NCI-H774 (cell line): Measurements from ENCODE around the gene MMUT.
"Not testable (repeated sequence)": the region's sequence is repeated elsewhere in the genome, so short reads cannot be mapped to it uniquely, and the experiment has no call there.

Experiments used
- DNase-seq: peaks from one replicate; lab custom pipeline; 2025; lab: John Stamatoyannopoulos, UW

The MMUT gene

DNA sequence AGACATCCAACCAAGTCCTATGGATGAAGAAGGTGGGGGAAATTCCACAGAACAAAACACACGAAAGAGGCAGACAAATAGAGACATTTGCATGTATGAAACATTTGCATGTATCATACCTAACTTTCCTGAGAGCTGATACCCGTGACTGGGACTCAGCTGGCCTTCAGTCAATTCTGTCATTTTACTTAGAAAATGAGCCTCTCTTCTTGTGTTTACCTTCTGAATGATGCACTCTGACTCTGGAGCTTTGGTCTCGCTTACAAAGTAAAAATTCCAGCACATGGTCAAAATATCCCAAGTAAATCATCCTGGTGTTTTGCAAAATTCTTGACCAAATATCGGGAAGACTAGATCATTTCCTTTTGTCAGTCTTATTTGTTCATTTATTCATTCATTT, 46.9 kb downstream of the MMUT start:
- DNase-seq = no peak

DNA sequence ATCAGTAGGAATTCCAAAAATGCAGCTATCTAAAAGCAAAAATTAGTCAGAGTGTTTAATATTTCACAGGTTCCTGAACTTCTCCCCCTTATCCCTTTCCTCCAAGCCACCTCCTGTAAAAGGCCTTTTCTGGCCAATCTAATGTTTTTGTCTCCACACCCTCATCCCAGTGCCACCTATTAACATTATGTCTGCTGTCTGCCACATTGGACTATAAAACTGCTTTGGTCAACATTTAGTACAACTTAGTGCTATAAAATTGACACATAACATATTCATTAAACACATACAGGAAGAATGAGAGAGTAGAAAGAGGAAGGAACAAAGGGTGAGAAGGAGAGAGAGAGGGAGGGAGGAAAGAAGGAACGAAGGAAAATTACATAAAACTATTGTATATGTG, 47.7 kb downstream of the MMUT start:
- no peak for DNase-seq

DNA sequence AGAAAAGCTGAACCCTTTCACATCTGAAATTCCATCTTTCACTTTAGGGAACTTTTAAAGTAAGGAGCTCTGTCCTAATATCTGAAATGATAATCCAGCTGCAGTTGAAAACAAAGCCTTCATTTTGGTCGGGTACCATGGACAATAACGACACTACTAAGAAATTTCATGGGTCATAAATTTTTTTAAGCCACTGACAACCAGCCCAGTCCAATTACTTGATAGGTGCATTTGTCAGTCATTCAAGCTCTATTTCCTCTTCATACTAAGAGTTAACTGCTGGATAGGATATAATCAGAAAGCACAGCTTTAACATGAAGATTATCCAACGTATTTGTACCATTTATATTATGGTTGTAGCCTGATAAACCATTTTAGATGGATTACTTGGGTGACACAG, 52.5 kb downstream of the MMUT start:
- no peak for DNase-seq

DNA sequence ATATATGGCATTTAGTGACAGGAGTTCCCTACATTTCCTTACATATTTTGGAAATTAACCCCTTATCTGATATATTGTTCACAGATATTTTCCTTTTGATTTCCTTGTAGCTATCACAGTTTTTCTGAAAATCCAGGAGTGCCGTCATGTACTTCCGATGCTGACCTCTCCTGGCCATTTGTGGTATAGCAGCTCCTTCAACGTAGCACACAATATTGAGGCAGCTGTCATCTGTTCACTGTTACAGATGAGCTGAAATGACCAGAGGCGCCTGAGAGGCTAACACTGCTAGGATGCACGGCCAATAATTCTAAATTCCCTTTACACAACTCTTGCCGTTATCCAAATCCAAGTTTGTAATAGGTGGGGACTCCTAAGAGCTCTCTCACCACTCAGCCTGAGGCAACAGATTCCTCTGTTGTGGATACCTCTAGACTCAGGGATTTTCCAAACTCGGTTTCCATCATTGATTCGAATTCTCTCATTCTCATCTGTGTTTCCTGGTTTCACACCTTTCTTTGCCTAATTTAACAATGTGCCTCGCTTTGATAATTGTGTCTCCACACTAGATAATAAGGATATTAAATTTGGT, 53.0 kb downstream of the MMUT start:
- peak; percentile 59 for DNase-seq

DNA sequence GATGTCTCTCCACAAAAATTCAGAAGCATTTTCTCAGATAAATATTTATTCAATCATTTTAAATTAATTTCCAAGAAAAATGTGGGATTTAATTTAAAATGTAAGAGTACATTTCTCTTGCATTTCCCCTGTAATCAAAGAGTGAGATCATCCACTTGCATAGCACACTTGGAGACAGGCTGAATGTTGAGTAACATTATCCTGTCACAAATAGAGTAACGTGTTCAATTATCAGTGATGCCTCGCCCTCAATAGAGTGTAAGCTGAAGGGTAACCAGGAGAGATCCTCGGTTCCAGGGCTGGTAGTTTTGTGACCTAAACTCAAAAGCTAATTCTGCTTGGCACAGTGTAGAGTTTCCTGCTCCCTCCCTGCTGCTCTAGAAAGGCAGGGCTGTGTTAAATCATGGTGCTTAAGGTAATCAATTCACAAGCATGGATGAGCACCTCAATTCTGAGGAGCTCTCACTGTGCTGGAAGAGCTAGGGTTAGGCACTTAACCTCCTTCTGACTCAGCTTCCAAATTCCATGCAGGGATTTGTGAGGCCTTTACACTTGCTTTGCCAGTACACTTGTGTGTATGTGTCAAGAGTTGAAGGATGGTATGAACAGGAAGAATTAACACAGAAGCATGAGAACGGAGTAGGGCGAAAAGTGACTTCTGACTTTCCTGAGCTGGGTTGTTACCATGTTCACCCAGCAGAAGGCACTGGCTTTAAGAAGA, 56.6 kb downstream of the MMUT start:
- DNase-seq = no peak

DNA sequence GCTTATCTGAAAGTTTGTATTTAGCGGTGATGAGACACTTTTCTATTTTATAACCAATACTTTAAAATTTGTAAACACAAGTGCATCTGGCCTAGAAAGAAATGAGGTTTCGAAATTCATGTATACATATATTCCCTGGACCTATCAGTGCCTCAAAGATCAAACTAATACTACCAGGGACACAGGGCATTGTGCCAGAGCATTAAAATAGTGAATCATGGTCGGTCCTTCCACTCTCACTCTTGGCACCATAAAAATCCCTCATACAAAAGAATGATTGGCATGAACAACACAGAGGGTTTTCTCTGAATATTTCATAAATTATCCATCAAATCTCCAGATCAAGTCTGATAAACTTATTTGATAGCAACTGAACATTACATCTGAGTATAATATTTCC, 62.0 kb downstream of the MMUT start:
- DNase-seq = no peak

DNA sequence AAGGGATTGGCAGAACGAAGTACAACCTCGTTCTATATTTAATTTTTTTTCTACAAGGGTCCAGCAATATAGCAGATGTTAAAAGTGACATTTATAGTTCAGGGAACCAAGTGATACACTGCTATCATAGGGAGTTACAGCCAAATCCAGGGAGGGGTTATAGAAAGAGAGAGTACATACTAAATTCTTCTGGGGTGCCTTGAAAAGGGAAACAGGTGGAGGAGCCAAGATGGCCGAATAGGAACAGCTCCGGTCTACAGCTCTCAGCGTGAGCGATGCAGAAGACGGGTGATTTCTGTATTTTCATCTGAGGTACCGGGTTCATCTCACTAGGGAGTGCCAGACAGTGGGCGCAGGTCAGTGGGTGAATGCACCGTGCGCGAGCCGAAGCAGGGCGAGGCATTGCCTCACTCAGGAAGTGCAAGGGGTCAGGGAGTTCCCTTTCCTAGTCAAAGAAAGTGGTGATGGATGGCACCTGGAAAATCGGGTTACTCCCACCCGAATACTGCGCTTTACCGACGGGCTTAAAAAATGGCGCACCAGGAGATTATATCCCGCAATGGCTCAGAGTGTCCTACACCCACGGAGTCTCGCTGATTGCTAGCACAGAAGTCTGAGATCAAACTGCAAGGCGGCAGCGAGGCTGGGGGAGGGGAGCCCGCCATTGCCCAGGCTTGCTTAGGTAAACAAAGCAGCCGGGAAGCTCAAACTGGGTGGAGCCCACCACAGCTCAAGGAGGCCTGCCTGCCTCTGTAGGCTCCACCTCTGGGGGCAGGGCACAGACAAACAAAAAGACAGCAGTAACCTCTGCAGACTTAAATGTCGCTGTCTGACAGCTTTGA, 76.2 kb downstream of the MMUT start:
- DNase-seq = not testable (repeated sequence)

DNA sequence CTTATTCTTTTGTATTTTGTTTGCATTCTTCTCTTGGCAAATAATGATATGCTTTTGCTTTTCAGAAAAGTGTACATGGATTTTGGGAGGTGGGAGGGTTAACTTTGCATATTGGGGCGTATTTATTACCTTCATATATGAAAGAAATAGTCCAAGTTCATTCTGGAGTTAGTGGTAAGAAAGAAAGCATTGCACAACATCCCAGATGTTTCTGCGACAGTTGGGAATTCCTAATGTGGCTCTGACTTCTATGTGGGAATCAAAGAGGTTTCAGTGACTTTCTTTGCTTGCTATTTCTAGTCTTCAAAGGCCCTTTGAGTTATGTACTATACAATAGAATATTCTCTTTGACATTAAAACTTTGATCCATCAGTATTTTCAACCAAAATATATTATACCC, 78.1 kb downstream of the MMUT start:
- DNase-seq = no peak
